Mesendoderm (in vitro differentiated cells): ENCODE data around the gene CAPN11.
"Not testable (repeated sequence)": the region's sequence is repeated elsewhere in the genome, so short reads cannot be mapped to it uniquely, and the experiment has no call there.

Experiments used
- DNase-seq: peaks from one replicate; pipeline ENCODE4 v3.0.0; 2013
- H2AK5ac ChIP-seq: 2 replicates; pipeline ENCODE4 v1.6.1; 2013; ENCODE audit warnings: low read length, inconsistent platforms
- H2BK120ac ChIP-seq: 2 replicates; pipeline ENCODE4 v1.6.1; 2013; ENCODE audit warnings: low read depth, mild to moderate bottlenecking, low read length, moderate library complexity, mixed read lengths
- H2BK15ac ChIP-seq: replicated peaks from 2 replicates; pipeline ENCODE4 v1.6.1; 2013; ENCODE audit warnings: low read depth, mild to moderate bottlenecking, moderate library complexity
- H2BK5ac ChIP-seq: 2 replicates; pipeline ENCODE4 v1.6.1; 2013; ENCODE audit warnings: low read length, inconsistent platforms
- H3K18ac ChIP-seq: 2 replicates; pipeline ENCODE4 v1.6.1; 2013; ENCODE audit warnings: mild to moderate bottlenecking, low read length, mixed read lengths
- H3K23ac ChIP-seq: one replicate; pipeline ENCODE4 v1.6.1; 2013; ENCODE audit warnings: low read length
- H3K27ac ChIP-seq: 2 replicates; pipeline ENCODE4 v1.5.1; 2013; ENCODE audit warnings: low read depth, mild to moderate bottlenecking, inconsistent platforms, low read length, moderate library complexity
- H3K27me3 ChIP-seq: 2 replicates; pipeline ENCODE4 v1.6.1; 2013; ENCODE audit warnings: low read length, control low read depth, mild to moderate bottlenecking, inconsistent platforms; ENCODE audit not compliant: insufficient read depth, poor library complexity
- H3K36me3 ChIP-seq: 2 replicates; pipeline ENCODE4 v1.6.1; 2013; ENCODE audit warnings: low read length, inconsistent platforms; ENCODE audit not compliant: control insufficient read depth, insufficient read depth
- H3K4ac ChIP-seq: one replicate; pipeline ENCODE4 v1.6.1; 2013; ENCODE audit warnings: low read depth, mild to moderate bottlenecking, low read length, moderate library complexity
- H3K4me1 ChIP-seq: 2 replicates; pipeline ENCODE4 v1.6.1; 2013; ENCODE audit warnings: low read depth, low read length, inconsistent platforms; ENCODE audit not compliant: control insufficient read depth
- H3K4me2 ChIP-seq: 2 replicates; pipeline ENCODE4 v1.6.1; 2013; ENCODE audit warnings: low read length
- H3K4me3 ChIP-seq: 2 replicates; pipeline ENCODE4 v1.5.1; 2013; ENCODE audit warnings: mild to moderate bottlenecking, low read length
- H3K56ac ChIP-seq: one replicate; pipeline ENCODE4 v1.6.1; 2013; ENCODE audit warnings: low read length
- H3K79me1 ChIP-seq: 2 replicates; pipeline ENCODE4 v1.6.1; 2013; ENCODE audit warnings: low read length, inconsistent platforms
- H3K79me2 ChIP-seq: 2 replicates; pipeline ENCODE4 v1.6.1; 2013; ENCODE audit warnings: mild to moderate bottlenecking, low read length; ENCODE audit not compliant: control insufficient read depth, insufficient read depth
- H3K9ac ChIP-seq: 2 replicates; pipeline ENCODE4 v1.6.1; 2013; ENCODE audit warnings: low read length, inconsistent platforms
- H4K5ac ChIP-seq: one replicate; pipeline ENCODE4 v1.6.1; 2013; ENCODE audit warnings: low read length
- H4K8ac ChIP-seq: one replicate; pipeline ENCODE4 v1.6.1; 2013; ENCODE audit warnings: low read depth, mild to moderate bottlenecking, control low read depth, low read length, moderate library complexity
- WGBS: extraction: QIAGEN DNeasy Blood & Tissue Kit; methylation state at CpG from one replicate; pipeline ENCODE4 v1.1.7; 2013; ENCODE audit warnings: low lambda C conversion rate, missing lambda C conversion rate; ENCODE audit not compliant: insufficient coverage; ENCODE audit errors: extremely low coverage; 5-methylcytosine and 5-hydroxymethylcytosine counted together

The CAPN11 gene

DNA sequence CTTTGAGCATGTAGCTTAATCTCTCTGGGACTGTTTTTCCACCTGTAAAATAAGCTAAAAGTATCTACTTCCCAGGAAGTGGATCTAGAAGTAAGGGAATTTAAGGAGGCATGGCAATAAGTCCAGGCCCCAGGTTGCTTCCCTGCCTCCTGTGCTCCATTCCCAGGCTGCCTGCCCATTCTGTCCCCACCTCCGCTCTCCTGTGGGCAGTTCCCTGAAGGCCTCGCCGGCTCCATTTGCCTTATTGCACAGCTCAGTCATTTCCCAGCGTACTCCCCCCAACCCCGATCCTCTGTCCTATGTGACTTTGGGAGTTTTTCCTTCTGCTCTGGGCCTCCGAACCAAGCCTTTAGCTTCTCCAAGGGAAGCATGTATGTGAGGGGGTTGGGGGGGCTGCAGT is 69.4 kb downstream of the CAPN11 start:
- Histone ChIP-seq H3K56ac (no peak overlapping the region), H2BK5ac (no peak overlapping the region), H2BK120ac (no peak overlapping the region), H3K9ac (no peak overlapping the region), H3K27me3 (no peaks in the 10 kb centered on the region), H3K23ac (no peak overlapping the region), H4K8ac (no peak overlapping the region), H3K79me2 (peaks cover 10% of the 10 kb centered on the region), H2BK15ac (no peak overlapping the region), H3K79me1 (peaks cover 3% of the 10 kb centered on the region), H3K4me1 (peaks cover 8% of the 10 kb centered on the region), H2AK5ac (no peak overlapping the region), H3K27ac (no peak overlapping the region), H3K4ac (no peak overlapping the region), H3K4me3 (no peak overlapping the region), H3K18ac (no peak overlapping the region), H4K5ac (no peak overlapping the region), H3K36me3 (no peaks in the 10 kb centered on the region), H3K4me2 (no peak overlapping the region)
- no CpG with 5 or more reads among the region's 6 CpGs for WGBS
- no peak for DNase-seq

GRCh38 chr6:44228433-44228832 is 69.8 kb downstream of the CAPN11 start:
- Histone ChIP-seq H3K79me2 (peaks cover 10% of the 10 kb centered on the region), H3K36me3 (no peaks in the 10 kb centered on the region), H2BK120ac (no peak overlapping the region), H3K4me2 (no peak overlapping the region), H3K27ac (no peak overlapping the region), H3K9ac (no peak overlapping the region), H3K23ac (no peak overlapping the region), H3K18ac (no peak overlapping the region), H3K4ac (no peak overlapping the region), H3K56ac (no peak overlapping the region), H3K4me1 (peaks cover 8% of the 10 kb centered on the region), H3K79me1 (peaks cover 3% of the 10 kb centered on the region), H4K5ac (no peak overlapping the region), H2BK15ac (no peak overlapping the region), H3K27me3 (no peaks in the 10 kb centered on the region), H2BK5ac (no peak overlapping the region), H4K8ac (no peak overlapping the region), H3K4me3 (no peak overlapping the region), H2AK5ac (no peak overlapping the region)
- WGBS, result no CpG with 5 or more reads among the region's 7 CpGs
- no peak for DNase-seq

GRCh38 chr6:44228836-44229235 is 70.2 kb downstream of the CAPN11 start:
- Histone ChIP-seq H2BK5ac (no peak overlapping the region), H3K56ac (no peak overlapping the region), H3K27me3 (no peaks in the 10 kb centered on the region), H3K9ac (no peak overlapping the region), H2AK5ac (no peak overlapping the region), H3K79me1 (peaks cover 3% of the 10 kb centered on the region), H4K8ac (no peak overlapping the region), H3K4me2 (no peak overlapping the region), H3K27ac (no peak overlapping the region), H3K18ac (no peak overlapping the region), H3K23ac (no peak overlapping the region), H2BK120ac (no peak overlapping the region), H3K36me3 (no peaks in the 10 kb centered on the region), H3K4me1 (peaks cover 8% of the 10 kb centered on the region), H2BK15ac (no peak overlapping the region), H3K79me2 (peaks cover 10% of the 10 kb centered on the region), H3K4me3 (no peak overlapping the region), H3K4ac (no peak overlapping the region), H4K5ac (no peak overlapping the region)
- DNase-seq, result no peak
- no CpG with 5 or more reads among the region's 5 CpGs for WGBS

DNA sequence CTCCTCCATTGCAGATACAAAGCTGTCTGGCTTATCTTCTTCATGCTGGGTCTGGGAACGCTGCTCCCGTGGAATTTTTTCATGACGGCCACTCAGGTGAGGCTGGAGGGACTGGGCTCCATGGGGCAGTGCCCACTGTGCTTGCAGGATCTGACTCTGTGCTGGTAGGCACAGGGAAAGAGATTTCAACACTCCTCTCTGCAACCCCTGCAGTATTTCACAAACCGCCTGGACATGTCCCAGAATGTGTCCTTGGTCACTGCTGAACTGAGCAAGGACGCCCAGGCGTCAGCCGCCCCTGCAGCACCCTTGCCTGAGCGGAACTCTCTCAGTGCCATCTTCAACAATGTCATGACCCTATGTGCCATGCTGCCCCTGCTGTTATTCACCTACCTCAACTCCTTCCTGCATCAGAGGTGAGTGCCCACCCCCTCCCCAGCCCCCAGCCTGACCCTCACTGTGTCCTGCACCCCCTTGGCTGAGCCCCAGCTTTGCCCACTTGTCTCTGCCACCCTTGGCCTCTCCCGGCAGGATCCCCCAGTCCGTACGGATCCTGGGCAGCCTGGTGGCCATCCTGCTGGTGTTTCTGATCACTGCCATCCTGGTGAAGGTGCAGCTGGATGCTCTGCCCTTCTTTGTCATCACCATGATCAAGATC is 70.9 kb downstream of the CAPN11 start:
- Histone ChIP-seq H2BK5ac (no peak overlapping the region), H3K56ac (no peak overlapping the region), H4K5ac (no peak overlapping the region), H2AK5ac (no peak overlapping the region), H3K79me2 (peaks cover 10% of the 10 kb centered on the region), H3K4me1 (peaks cover 6% of the 10 kb centered on the region), H3K27ac (no peak overlapping the region), H3K23ac (no peak overlapping the region), H3K27me3 (no peaks in the 10 kb centered on the region), H3K9ac (no peak overlapping the region), H2BK120ac (no peak overlapping the region), H3K4me2 (no peak overlapping the region), H3K4me3 (no peak overlapping the region), H3K4ac (no peak overlapping the region), H3K18ac (no peak overlapping the region), H3K36me3 (no peaks in the 10 kb centered on the region), H4K8ac (no peak overlapping the region), H2BK15ac (no peak overlapping the region), H3K79me1 (peaks cover 3% of the 10 kb centered on the region)
- DNase-seq, result no peak
- WGBS, result no CpG with 5 or more reads among the region's 11 CpGs

DNA sequence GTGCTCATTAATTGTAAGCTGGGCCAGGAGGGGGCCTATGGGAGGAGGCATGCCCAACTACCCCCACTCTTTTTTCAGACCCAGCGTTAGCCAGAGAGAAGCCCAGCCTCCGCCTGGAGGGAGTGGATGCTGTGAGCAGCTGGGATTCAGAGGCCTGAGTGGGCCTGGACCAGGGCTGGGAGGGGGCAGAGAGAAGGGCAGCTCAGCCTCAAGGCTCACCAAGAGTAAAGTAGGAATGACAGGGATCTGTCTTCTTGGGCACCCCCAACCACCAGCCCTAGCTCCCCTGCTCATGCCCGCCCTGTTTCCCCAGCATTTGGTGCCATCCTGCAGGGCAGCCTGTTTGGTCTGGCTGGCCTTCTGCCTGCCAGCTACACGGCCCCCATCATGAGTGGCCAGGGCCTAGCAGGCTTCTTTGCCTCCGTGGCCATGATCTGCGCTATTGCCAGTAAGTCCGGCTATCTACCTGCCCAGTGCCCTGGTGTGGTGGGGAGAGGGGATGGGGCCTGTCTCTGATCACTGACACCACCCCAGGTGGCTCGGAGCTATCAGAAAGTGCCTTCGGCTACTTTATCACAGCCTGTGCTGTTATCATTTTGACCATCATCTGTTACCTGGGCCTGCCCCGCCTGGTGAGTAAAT is 71.5 kb downstream of the CAPN11 start:
- H3K23ac ChIP-seq, result no peak overlapping the region
- no peak overlapping the region for H2BK5ac ChIP-seq
- no peak overlapping the region for H2AK5ac ChIP-seq
- no peaks in the 10 kb centered on the region for H3K36me3 ChIP-seq
- no peak overlapping the region for H4K8ac ChIP-seq
- H2BK15ac ChIP-seq, result no peak overlapping the region
- no peak overlapping the region for H3K27ac ChIP-seq
- no peak overlapping the region for H3K56ac ChIP-seq
- H3K4me2 ChIP-seq, result no peak overlapping the region
- no peaks in the 10 kb centered on the region for H3K27me3 ChIP-seq
- no peak overlapping the region for H3K9ac ChIP-seq
- no peak for DNase-seq
- H3K79me2 ChIP-seq, result peaks cover 7% of the 10 kb centered on the region
- no peak overlapping the region for H4K5ac ChIP-seq
- no peak overlapping the region for H3K4ac ChIP-seq
- H3K18ac ChIP-seq, result no peak overlapping the region
- no peak overlapping the region for H2BK120ac ChIP-seq
- peaks cover 10% of the 10 kb centered on the region for H3K4me1 ChIP-seq
- peaks cover 3% of the 10 kb centered on the region for H3K79me1 ChIP-seq
- H3K4me3 ChIP-seq, result no peak overlapping the region
- no CpG with 5 or more reads among the region's 10 CpGs for WGBS

- not testable (repeated sequence) for H2BK120ac ChIP-seq, H3K27ac ChIP-seq, H3K79me1 ChIP-seq, H4K8ac ChIP-seq, H3K4ac ChIP-seq, H3K9ac ChIP-seq, H3K4me3 ChIP-seq, H3K27me3 ChIP-seq, H2BK5ac ChIP-seq, H2AK5ac ChIP-seq, H3K4me2 ChIP-seq, H3K4me1 ChIP-seq, H2BK15ac ChIP-seq, H3K56ac ChIP-seq, H3K18ac ChIP-seq, H3K79me2 ChIP-seq, H3K23ac ChIP-seq, H3K36me3 ChIP-seq, DNase-seq, H4K5ac ChIP-seq
- WGBS, result no CpG with 5 or more reads among the region's 9 CpGs
Observed at GRCh38 chr6:44231426-44231825, 72.8 kb downstream of the CAPN11 start.
